Keratinocyte (primary cell): Measurements from ENCODE around the gene MOV10L1. TPM values are rescaled to one million over a fixed set of nuclear protein-coding genes. Genes with fewer than 3 reads are reported as not detected.

Experiments
- DNase-seq: peaks from one replicate; pipeline ENCODE4 v3.0.0-alpha.2; 2011; ENCODE audit warnings: low read depth, missing footprints, low spot score
- FAIRE-seq: peaks from 2 replicates; lab custom pipeline; 2011; peaks lifted over from hg19 to GRCh38; lab: Jason Lieb, UNC
- H2AFZ ChIP-seq: 2 replicates; pipeline ENCODE4 v1.6.0; 2012; ENCODE audit warnings: low read length, control low read depth, inconsistent platforms; ENCODE audit not compliant: control insufficient read depth
- H3K27ac ChIP-seq: 2 replicates; pipeline ENCODE4 v1.5.1; 2011; ENCODE audit warnings: low read length; ENCODE audit not compliant: control insufficient read depth, insufficient read depth
- H3K27me3 ChIP-seq: 3 replicates; pipeline ENCODE4 v1.6.0; 2011; ENCODE audit warnings: low read length; ENCODE audit not compliant: control insufficient read depth, insufficient read depth; ENCODE audit errors: extremely low read depth
- H3K36me3 ChIP-seq, 2 experiments: 2 replicates in 1 of 2; 3 replicates in 1 of 2; pipeline ENCODE4 v1.5.1; 2011; ENCODE audit warnings: low read length in 2 of 2, mild to moderate bottlenecking in 1 of 2; ENCODE audit not compliant: control insufficient read depth in 2 of 2, insufficient read depth in 2 of 2; ENCODE audit errors: extremely low read depth in 1 of 2
- H3K4me1 ChIP-seq: 3 replicates; pipeline ENCODE4 v1.5.1; 2011; ENCODE audit warnings: low read length; ENCODE audit not compliant: control insufficient read depth, insufficient read depth; ENCODE audit errors: extremely low read depth
- H3K4me2 ChIP-seq: 3 replicates; pipeline ENCODE4 v1.6.0; 2011; ENCODE audit warnings: low read depth, low read length; ENCODE audit not compliant: control insufficient read depth, insufficient read depth; ENCODE audit errors: extremely low read depth
- H3K4me3 ChIP-seq, 3 experiments: fragments of 200-600 bp in 1 of 3; sonication (generic) in 1 of 3; 2 replicates in 2 of 3; 3 replicates in 1 of 3; pipeline ENCODE4 v1.5.1; 2011 to 2016; ENCODE audit warnings: low read length in 3 of 3, mild to moderate bottlenecking in 3 of 3, control low read depth in 2 of 3, inconsistent platforms in 1 of 3, low read depth in 1 of 3, mixed read lengths in 1 of 3, mixed run types in 1 of 3, moderate library complexity in 1 of 3; ENCODE audit not compliant: control insufficient read depth in 2 of 3, insufficient read depth in 2 of 3; ENCODE audit errors: extremely low read depth in 1 of 3
- H3K79me2 ChIP-seq: 2 replicates; pipeline ENCODE4 v1.6.0; 2012; ENCODE audit warnings: low read length; ENCODE audit not compliant: control insufficient read depth, insufficient read depth
- H3K9ac ChIP-seq: 3 replicates; pipeline ENCODE4 v1.6.0; 2011; ENCODE audit warnings: low read length; ENCODE audit not compliant: control insufficient read depth, insufficient read depth; ENCODE audit errors: extremely low read depth
- H3K9me1 ChIP-seq: 3 replicates; pipeline ENCODE4 v1.6.0; 2011; ENCODE audit warnings: low read length; ENCODE audit not compliant: control insufficient read depth, insufficient read depth; ENCODE audit errors: extremely low read depth
- H3K9me3 ChIP-seq: 2 replicates; pipeline ENCODE4 v1.5.1; 2012; ENCODE audit warnings: low read depth, low read length; ENCODE audit not compliant: control insufficient read depth
- H4K20me1 ChIP-seq: 3 replicates; pipeline ENCODE4 v1.6.0; 2011; ENCODE audit warnings: low read length; ENCODE audit not compliant: control insufficient read depth, insufficient read depth; ENCODE audit errors: extremely low read depth
- CTCF ChIP-seq, 3 experiments: IDR thresholded peaks in 1 of 3; conservative IDR thresholded peaks in 1 of 3; optimal IDR thresholded peaks in 1 of 3; 2 replicates in 2 of 3; 3 replicates in 1 of 3; pipeline versions ENCODE3 to v1.5.1; 2011; ENCODE audit warnings: low read length in 3 of 3, mild to moderate bottlenecking in 3 of 3, moderate library complexity in 2 of 3, control low read depth in 1 of 3, inconsistent platforms in 1 of 3; ENCODE audit not compliant: insufficient read depth in 2 of 3; ENCODE audit errors: extremely low read depth in 1 of 3
- EZH2 ChIP-seq: IDR thresholded peaks from one replicate; pipeline ENCODE4 v1.6.1; 2012; ENCODE audit warnings: inconsistent platforms, mild to moderate bottlenecking, low read length, moderate library complexity
- dilution Hi-C: fragments of 300-500 bp; cut with MboI; formaldehyde crosslinking; loops from one replicate; pipeline ENCODE4 v1.7.0; 2020; ENCODE audit warnings: low sequenced_read_pairs; ENCODE audit not compliant: extremely low pct_ligation_motif_present
- polyA plus RNA-seq, 5 experiments: library from polyadenylated mRNA; depleted of rRNA in 3 of 5; stranded (reverse) in 3 of 5; stranded (forward) in 1 of 5; unstranded in 1 of 5; fragments of >200 nt; gene quantifications; 1 replicate in 1 of 5; 2 replicates in 3 of 5; 3 replicates in 1 of 5; pipeline versions ENCODE4 v1.2.1 to v1.2.3, GENCODE V29; 2011 to 2012; ENCODE audit warnings: missing spikeins in 2 of 5, low read depth in 1 of 5, low replicate concordance in 1 of 5

The MOV10L1 gene
- polyA plus RNA-seq, 1 donor (not counting 4 experiments of a cell fraction or from before 2014, with no cell fraction given): not detected

- Histone ChIP-seq H4K20me1 (no peaks in the 10 kb centered on the region), H3K9ac (no peak overlapping the region), H3K36me3 (no peaks in the 10 kb centered on the region), H3K27me3 (peaks cover 5% of the 10 kb centered on the region), H2AFZ (no peak overlapping the region), H3K9me3 (no peaks in the 10 kb centered on the region), H3K9me1 (no peaks in the 10 kb centered on the region), H3K79me2 (no peaks in the 10 kb centered on the region), H3K4me2 (no peak overlapping the region), H3K4me1 (no peaks in the 10 kb centered on the region), H3K4me3 (no peak overlapping the region), H3K27ac (no peak overlapping the region)
- dilution Hi-C loops: no loop called here
- TF ChIP-seq CTCF (optimal IDR thresholded peaks at IDR 0.05 in 1 of 3, IDR thresholded peaks at IDR 0.05 in 1 of 3, conservative IDR thresholded peaks at IDR 0.05 in 1 of 3; ENCODE audit: extremely low read depth in 1 of 3, insufficient read depth in 2 of 3, low read length in 3 of 3) (no peak), EZH2 (no peak)
- no peak for DNase-seq
- no peak for FAIRE-seq
These were observed 50.1 kb downstream of the MOV10L1 start for GRCh38 chr22:50139843-50140415.

- dilution Hi-C loops: no loop called here
- no peaks in the 10 kb centered on the region for H3K79me2 ChIP-seq
- H3K9me1 ChIP-seq: no peaks in the 10 kb centered on the region
- H3K9ac ChIP-seq: no peak overlapping the region
- DNase-seq (no peak), FAIRE-seq (no peak)
- no peak overlapping the region for H3K4me3 ChIP-seq
- H3K36me3 ChIP-seq: no peaks in the 10 kb centered on the region
- H3K27ac ChIP-seq: no peak overlapping the region
- TF ChIP-seq CTCF (optimal IDR thresholded peaks at IDR 0.05 in 1 of 3, IDR thresholded peaks at IDR 0.05 in 1 of 3, conservative IDR thresholded peaks at IDR 0.05 in 1 of 3; ENCODE audit: extremely low read depth in 1 of 3, insufficient read depth in 2 of 3, low read length in 3 of 3) (no peak), EZH2 (no peak)
- H2AFZ ChIP-seq: no peak overlapping the region
- H4K20me1 ChIP-seq: no peaks in the 10 kb centered on the region
- H3K27me3 ChIP-seq: peaks cover 5% of the 10 kb centered on the region
- no peaks in the 10 kb centered on the region for H3K4me1 ChIP-seq
- H3K4me2 ChIP-seq: no peak overlapping the region
- no peaks in the 10 kb centered on the region for H3K9me3 ChIP-seq
These were observed 50.8 kb downstream of the MOV10L1 start for GRCh38 chr22:50140615-50141014.
